HFFc6 (cell line): ENCODE results near the gene DCBLD2. TPM values are rescaled to one million over a fixed set of nuclear protein-coding genes. Genes with fewer than 3 reads are reported as not detected.

Source experiments
- DNase-seq: peaks from one replicate; pipeline ENCODE4 v3.0.0-alpha.2; 2018
- H3K27ac Mint-ChIP-seq: 2 replicates; pipeline ENCODE4 v1.8.0; 2020; ENCODE audit warnings: mild to moderate bottlenecking, mixed read lengths
- H3K27me3 Mint-ChIP-seq: 2 replicates; pipeline ENCODE4 v1.8.0; 2021; ENCODE audit warnings: mild to moderate bottlenecking, moderate library complexity, mixed read lengths; ENCODE audit not compliant: insufficient read depth
- H3K36me3 Mint-ChIP-seq: 2 replicates; pipeline ENCODE4 v1.8.0; 2021; ENCODE audit warnings: low read depth, mixed read lengths
- H3K4me1 Mint-ChIP-seq: 2 replicates; pipeline ENCODE4 v1.8.0; 2020; ENCODE audit warnings: low read depth, mixed read lengths
- H3K4me3 Mint-ChIP-seq: 2 replicates; pipeline ENCODE4 v1.8.0; 2020; ENCODE audit warnings: mild to moderate bottlenecking, moderate library complexity, mixed read lengths
- H3K9me3 Mint-ChIP-seq: 2 replicates; pipeline ENCODE4 v1.8.0; 2020; ENCODE audit warnings: mild to moderate bottlenecking, mixed read lengths
- CTCF ChIP-seq: fragments of 200-600 bp; sonication (generic); IDR thresholded peaks from 2 replicates; pipeline ENCODE4 v1.5.0; 2021; ENCODE audit warnings: antibody characterized with exemption, mild to moderate bottlenecking
- total RNA-seq, 6 experiments: library from RNA; stranded (reverse); fragmentation: NEBNext Ultra II Directional; extraction: Animal tissue kit (Norgen Biotek cat#: 25700); gene quantifications; 2 replicates in 1 of 6; 3 replicates in 5 of 6; pipeline ENCODE4 v1.2.3, GENCODE V29; 2021

Gene DCBLD2
- total RNA-seq, 6 experiments from 2014 or later: 199 to 436 (median 233) TPM

GRCh38 chr3:98776140-98776493 lies 125.4 kb downstream of the DCBLD2 start:
- H3K4me3 Mint-ChIP-seq: no peak overlapping the region
- H3K27me3 Mint-ChIP-seq: peaks cover 8% of the 10 kb centered on the region
- no peaks in the 10 kb centered on the region for H3K9me3 Mint-ChIP-seq
- no peak for DNase-seq
- no peaks in the 10 kb centered on the region for H3K36me3 Mint-ChIP-seq
- TF ChIP-seq CTCF: no peak
- H3K27ac Mint-ChIP-seq: no peak overlapping the region
- H3K4me1 Mint-ChIP-seq: peaks cover 37% of the 10 kb centered on the region

- Mint-ChIP-seq H3K36me3 (no peaks in the 10 kb centered on the region), H3K4me1 (peaks cover 36% of the 10 kb centered on the region), H3K4me3 (no peak overlapping the region), H3K9me3 (no peaks in the 10 kb centered on the region), H3K27ac (no peak overlapping the region), H3K27me3 (peaks cover 12% of the 10 kb centered on the region)
- TF ChIP-seq CTCF: no peak
- no peak for DNase-seq
Observed at GRCh38 chr3:98775459-98776139, 125.9 kb downstream of the DCBLD2 start.

GRCh38 chr3:98772022-98772421 lies 129.5 kb downstream of the DCBLD2 start:
- Mint-ChIP-seq H3K9me3 (no peaks in the 10 kb centered on the region), H3K4me1 (no peaks in the 10 kb centered on the region), H3K27me3 (peaks cover 18% of the 10 kb centered on the region), H3K36me3 (no peaks in the 10 kb centered on the region), H3K27ac (no peak overlapping the region), H3K4me3 (no peak overlapping the region)
- TF ChIP-seq CTCF: no peak
- no peak for DNase-seq

GRCh38 chr3:98770261-98771039 lies 131.0 kb downstream of the DCBLD2 start:
- Mint-ChIP-seq H3K36me3 (no peaks in the 10 kb centered on the region), H3K27me3 (peaks cover 17% of the 10 kb centered on the region), H3K9me3 (no peaks in the 10 kb centered on the region), H3K4me3 (no peak overlapping the region), H3K4me1 (no peaks in the 10 kb centered on the region), H3K27ac (no peak overlapping the region)
- DNase-seq: no peak
- no peak for TF ChIP-seq CTCF

- no peaks in the 10 kb centered on the region for H3K9me3 Mint-ChIP-seq
- H3K36me3 Mint-ChIP-seq: no peaks in the 10 kb centered on the region
- DNase-seq: no peak
- H3K4me1 Mint-ChIP-seq: no peaks in the 10 kb centered on the region
- no peak overlapping the region for H3K27ac Mint-ChIP-seq
- no peak overlapping the region for H3K4me3 Mint-ChIP-seq
- no peak for TF ChIP-seq CTCF
- peaks cover 20% of the 10 kb centered on the region for H3K27me3 Mint-ChIP-seq
Observed at GRCh38 chr3:98769448-98769847, 132.0 kb downstream of the DCBLD2 start.
